Large intestine (tissue), 3 donors: ENCODE measurements around the gene AFF2. TPM values are rescaled to one million over a fixed set of nuclear protein-coding genes. Genes with fewer than 3 reads are reported as not detected.
A peak's percentile ranks its signal among the peaks of the same experiment; 100 is the strongest.

Source experiments
- DNase-seq, 2 donors: peaks; one replicate each; pipeline versions ENCODE4 v3.0.0 to v3.0.0-alpha.2; 2013
- H3K27ac ChIP-seq: one replicate; pipeline ENCODE4 v1.5.1; 2013; ENCODE audit warnings: low read length
- H3K27me3 ChIP-seq: 2 replicates; pipeline ENCODE4 v1.6.1; 2013; ENCODE audit warnings: low read length; ENCODE audit not compliant: control insufficient read depth, insufficient read depth
- H3K36me3 ChIP-seq: 2 replicates; pipeline ENCODE4 v1.6.1; 2013; ENCODE audit warnings: low read length; ENCODE audit not compliant: control insufficient read depth, insufficient read depth
- H3K4me1 ChIP-seq: one replicate; pipeline ENCODE4 v1.6.1; 2013; ENCODE audit warnings: low read length; ENCODE audit not compliant: control insufficient read depth, insufficient read depth
- H3K4me3 ChIP-seq: one replicate; pipeline ENCODE4 v1.5.1; 2013; ENCODE audit warnings: low read length
- H3K9me3 ChIP-seq: one replicate; pipeline ENCODE4 v1.6.1; 2013; ENCODE audit warnings: mild to moderate bottlenecking, low read depth, low read length, moderate library complexity; ENCODE audit not compliant: control insufficient read depth
- WGBS: methylation state at CpG from one replicate; pipeline ENCODE4 v1.1.5; 2013; ENCODE audit warnings: low lambda C conversion rate; ENCODE audit not compliant: insufficient coverage; 5-methylcytosine and 5-hydroxymethylcytosine counted together
- polyA plus RNA-seq: library from polyadenylated mRNA; unstranded; fragments of 120-200 nt; gene quantifications from one replicate; pipeline ENCODE4 v1.2.1, GENCODE V29; 2013

AFF2 gene
- polyA plus RNA-seq, 1 donor: 1.6 TPM

- Histone ChIP-seq H3K4me1 (peaks cover 4% of the 10 kb centered on the region), H3K27me3 (peaks cover 42% of the 10 kb centered on the region), H3K4me3 (peak overlapping the region; percentile 26), H3K9me3 (no peaks in the 10 kb centered on the region), H3K36me3 (no peaks in the 10 kb centered on the region), H3K27ac (no peak overlapping the region)
- DNase-seq: no peak
- WGBS: no CpG with 5 or more reads among the region's 43 CpGs
These were observed 1.1 kb downstream of the AFF2 start for GRCh38 chrX:148501386-148502066.

GRCh38 chrX:148504506-148504905 lies 4.1 kb downstream of the AFF2 start:
- Histone ChIP-seq H3K36me3 (no peaks in the 10 kb centered on the region), H3K4me3 (no peak overlapping the region), H3K27ac (no peak overlapping the region), H3K27me3 (peaks cover 35% of the 10 kb centered on the region), H3K4me1 (peaks cover 4% of the 10 kb centered on the region), H3K9me3 (no peaks in the 10 kb centered on the region)
- peak in 1 of 2 donors; percentile 2 for DNase-seq
- no CpG with 5 or more reads among the region's 15 CpGs for WGBS

GRCh38 chrX:148507418-148507817 lies 7.0 kb downstream of the AFF2 start:
- Histone ChIP-seq H3K9me3 (no peaks in the 10 kb centered on the region), H3K4me3 (no peak overlapping the region), H3K27ac (no peak overlapping the region), H3K4me1 (no peaks in the 10 kb centered on the region), H3K36me3 (no peaks in the 10 kb centered on the region), H3K27me3 (peaks cover 12% of the 10 kb centered on the region)
- 83% methylated on average over 1 of the region's 4 CpGs for WGBS
- DNase-seq: no peak

- H3K36me3 ChIP-seq: no peaks in the 10 kb centered on the region
- H3K27me3 ChIP-seq: no peaks in the 10 kb centered on the region
- DNase-seq: no peak
- no CpG with 5 or more reads among the region's 2 CpGs for WGBS
- no peak overlapping the region for H3K4me3 ChIP-seq
- H3K27ac ChIP-seq: no peak overlapping the region
- no peaks in the 10 kb centered on the region for H3K9me3 ChIP-seq
- no peaks in the 10 kb centered on the region for H3K4me1 ChIP-seq
These were observed 12.0 kb downstream of the AFF2 start for GRCh38 chrX:148512453-148512852.

- H3K36me3 ChIP-seq: no peaks in the 10 kb centered on the region
- DNase-seq: no peak
- no peaks in the 10 kb centered on the region for H3K27me3 ChIP-seq
- no peak overlapping the region for H3K4me3 ChIP-seq
- H3K27ac ChIP-seq: no peak overlapping the region
- WGBS: no CpG with 5 or more reads among the region's 3 CpGs
- no peaks in the 10 kb centered on the region for H3K9me3 ChIP-seq
- H3K4me1 ChIP-seq: no peaks in the 10 kb centered on the region
These were observed 13.2 kb downstream of the AFF2 start for GRCh38 chrX:148513661-148514060.

GRCh38 chrX:148517176-148517575 lies 16.8 kb downstream of the AFF2 start:
- no peak overlapping the region for H3K27ac ChIP-seq
- H3K9me3 ChIP-seq: no peaks in the 10 kb centered on the region
- H3K36me3 ChIP-seq: no peaks in the 10 kb centered on the region
- H3K27me3 ChIP-seq: no peaks in the 10 kb centered on the region
- no peaks in the 10 kb centered on the region for H3K4me1 ChIP-seq
- H3K4me3 ChIP-seq: no peak overlapping the region
- WGBS: no CpG with 5 or more reads among the region's 2 CpGs
- no peak for DNase-seq

- WGBS: no CpG with 5 or more reads among the region's 5 CpGs
- DNase-seq: no peak
- Histone ChIP-seq H3K27ac (no peak overlapping the region), H3K27me3 (no peaks in the 10 kb centered on the region), H3K36me3 (no peaks in the 10 kb centered on the region), H3K4me1 (no peaks in the 10 kb centered on the region), H3K9me3 (no peaks in the 10 kb centered on the region), H3K4me3 (no peak overlapping the region)
These were observed 21.6 kb downstream of the AFF2 start for GRCh38 chrX:148522006-148522405.

GRCh38 chrX:148523303-148524080 lies 23.1 kb downstream of the AFF2 start:
- H3K4me1 ChIP-seq: no peaks in the 10 kb centered on the region
- H3K36me3 ChIP-seq: no peaks in the 10 kb centered on the region
- H3K9me3 ChIP-seq: no peaks in the 10 kb centered on the region
- H3K27me3 ChIP-seq: no peaks in the 10 kb centered on the region
- H3K4me3 ChIP-seq: no peak overlapping the region
- WGBS: no CpG with 5 or more reads among the region's 6 CpGs
- DNase-seq: no peak
- H3K27ac ChIP-seq: no peak overlapping the region

GRCh38 chrX:148530464-148531077 lies 30.2 kb downstream of the AFF2 start:
- no peaks in the 10 kb centered on the region for H3K4me1 ChIP-seq
- H3K9me3 ChIP-seq: no peaks in the 10 kb centered on the region
- no peaks in the 10 kb centered on the region for H3K36me3 ChIP-seq
- H3K4me3 ChIP-seq: no peak overlapping the region
- no peak for DNase-seq
- no CpG with 5 or more reads among the region's 2 CpGs for WGBS
- H3K27me3 ChIP-seq: no peaks in the 10 kb centered on the region
- H3K27ac ChIP-seq: no peak overlapping the region

DNA sequence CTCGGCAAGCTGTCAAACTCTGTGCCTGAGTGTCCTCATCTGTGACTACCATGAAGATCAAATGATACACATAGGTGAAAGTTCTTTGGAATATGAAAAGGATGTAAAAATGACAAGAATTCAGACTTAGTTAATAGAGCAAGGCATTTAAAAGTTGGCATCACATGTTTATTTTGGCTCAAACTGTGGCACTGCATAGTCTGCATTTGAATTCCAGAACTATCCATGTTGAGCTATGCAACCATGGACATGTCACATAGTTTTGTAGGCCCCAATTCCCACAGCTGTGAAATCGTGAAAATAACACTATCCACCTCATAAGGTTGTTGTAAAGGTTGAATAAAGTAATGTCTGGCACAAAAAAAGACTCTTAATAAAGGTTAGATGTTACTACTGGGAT lies 33.9 kb downstream of the AFF2 start:
- no peaks in the 10 kb centered on the region for H3K4me1 ChIP-seq
- H3K27ac ChIP-seq: no peak overlapping the region
- H3K4me3 ChIP-seq: no peak overlapping the region
- DNase-seq: no peak
- no peaks in the 10 kb centered on the region for H3K27me3 ChIP-seq
- no CpG with 5 or more reads among the region's 2 CpGs for WGBS
- no peaks in the 10 kb centered on the region for H3K36me3 ChIP-seq
- H3K9me3 ChIP-seq: no peaks in the 10 kb centered on the region
